Measurements from ENCODE around the gene USF1.
"Not testable (repeated sequence)": the region's sequence is repeated elsewhere in the genome, so short reads cannot be mapped to it uniquely, and the experiment has no call there.

USF1 gene

GRCh38 chr1:161019111-161019660 lies 26.6 kb downstream of the USF1 start:
- DNase-seq (ENCODE audit: low spot score), result not testable (repeated sequence)

DNA sequence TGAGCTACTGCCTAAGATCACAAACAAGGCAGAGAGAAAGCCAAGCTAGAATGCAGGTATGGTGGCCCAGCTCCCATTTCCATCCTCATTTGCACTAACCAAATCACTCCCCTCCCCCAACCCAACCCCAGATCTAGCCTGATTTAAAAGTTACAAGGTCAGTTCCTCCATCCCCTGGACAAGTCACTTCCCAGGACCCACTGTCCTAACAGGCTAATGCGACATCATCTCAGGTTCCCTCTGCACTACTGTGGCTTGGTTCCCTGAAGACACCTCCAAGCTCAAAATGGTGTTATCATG lies 27.2 kb downstream of the USF1 start:
- DNase-seq (ENCODE audit: low spot score), result no peak

DNA sequence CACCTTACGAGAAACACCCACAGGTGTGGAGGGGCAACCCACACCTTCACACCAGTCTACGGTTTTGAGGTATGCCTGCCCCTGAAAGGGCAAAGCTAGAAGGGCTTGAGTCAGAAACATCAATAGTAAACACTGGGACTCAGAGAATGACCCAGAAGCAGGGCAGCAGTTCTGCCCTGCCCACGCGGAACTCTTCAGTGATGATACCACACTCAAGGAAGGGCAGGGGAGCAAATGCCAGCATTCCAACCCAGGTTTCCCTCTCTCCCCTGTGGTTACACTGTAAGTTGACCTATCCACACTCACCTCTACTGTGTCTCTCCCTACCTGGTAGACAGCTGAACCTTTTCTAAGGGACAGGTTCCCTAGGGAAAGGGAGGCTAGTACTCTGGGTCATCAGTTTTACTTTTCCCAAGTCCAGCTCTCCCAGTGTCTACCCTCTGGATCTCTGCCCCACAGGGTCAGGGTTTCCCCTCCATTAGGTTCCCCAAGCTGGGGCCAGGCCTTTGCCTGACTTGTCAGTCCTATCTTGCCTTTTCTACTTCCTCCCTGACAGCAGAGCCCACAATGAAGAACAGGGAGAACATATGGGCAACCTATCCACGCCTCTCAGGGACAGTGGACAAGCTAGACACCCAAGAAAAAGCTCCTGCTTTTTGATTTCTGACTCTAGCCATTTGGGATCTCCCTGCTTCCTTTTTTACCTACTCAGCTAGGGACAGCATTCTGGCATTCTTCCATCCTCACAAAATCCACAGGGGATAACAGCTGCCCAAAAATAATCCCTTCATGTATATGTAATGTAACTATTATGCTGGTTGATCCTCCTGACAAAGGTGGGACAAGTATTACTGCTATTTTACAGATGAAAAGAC lies 27.8 kb downstream of the USF1 start:
- DNase-seq (ENCODE audit: low spot score), result no peak

DNA sequence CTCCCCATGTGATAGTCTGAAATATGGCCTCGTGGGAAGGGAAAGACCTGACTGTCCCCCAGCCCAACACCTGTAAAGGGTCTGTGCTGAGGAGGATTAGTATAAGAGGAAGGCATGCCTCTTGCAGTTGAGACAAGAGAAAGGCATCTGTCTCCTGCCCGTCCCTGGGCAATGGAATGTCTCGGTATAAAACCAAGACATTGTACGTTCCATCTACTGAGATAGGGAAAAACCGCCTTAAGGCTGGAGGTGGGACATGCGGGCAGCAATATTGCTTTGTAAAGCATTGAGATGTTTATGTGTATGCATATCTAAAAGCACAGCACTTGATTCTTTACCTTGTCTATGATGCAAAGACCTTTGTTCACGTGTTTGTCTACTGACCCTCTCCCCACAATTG lies 28.6 kb downstream of the USF1 start:
- DNase-seq (ENCODE audit: low spot score), result not testable (repeated sequence)

GRCh38 chr1:161016683-161017082 lies 29.1 kb downstream of the USF1 start:
- not testable (repeated sequence) for DNase-seq (ENCODE audit: low spot score)

DNA sequence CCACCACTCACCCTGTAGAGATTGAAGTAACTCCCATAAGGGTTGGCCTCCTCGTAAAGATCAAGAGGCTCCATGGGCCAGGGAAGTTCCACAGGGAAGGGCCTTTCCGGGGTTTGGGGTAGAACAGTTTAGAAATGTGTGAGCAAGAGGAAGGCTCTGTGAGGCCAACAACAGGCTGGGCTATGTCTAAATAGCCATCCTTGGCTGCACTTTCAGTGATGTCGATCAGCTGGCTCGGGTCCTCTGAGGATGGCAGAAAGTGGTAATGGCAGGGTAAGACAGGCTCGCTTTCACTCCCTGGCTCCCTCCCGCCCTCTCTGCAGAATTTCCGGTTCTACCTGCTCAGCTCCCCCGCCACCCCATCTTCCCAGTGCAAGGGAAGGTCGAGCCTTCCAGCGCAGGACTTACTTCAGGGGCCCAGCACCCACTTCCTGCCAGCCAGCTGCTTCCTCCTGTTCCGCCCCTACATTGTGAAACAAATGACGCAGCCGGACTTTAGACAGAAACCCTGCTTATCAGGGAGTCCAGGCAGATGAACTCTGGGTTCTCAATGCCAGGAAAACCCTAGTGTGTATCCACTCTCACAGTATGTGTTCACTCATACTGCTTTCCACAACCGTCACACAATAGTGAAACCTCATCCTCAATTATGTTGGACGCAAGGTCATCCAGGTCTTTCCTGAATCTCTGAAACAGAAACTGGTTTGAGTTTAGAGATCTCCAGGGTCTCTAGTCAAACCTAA lies 32.1 kb downstream of the USF1 start:
- peak; percentile 97 for DNase-seq (ENCODE audit: low spot score)

DNA sequence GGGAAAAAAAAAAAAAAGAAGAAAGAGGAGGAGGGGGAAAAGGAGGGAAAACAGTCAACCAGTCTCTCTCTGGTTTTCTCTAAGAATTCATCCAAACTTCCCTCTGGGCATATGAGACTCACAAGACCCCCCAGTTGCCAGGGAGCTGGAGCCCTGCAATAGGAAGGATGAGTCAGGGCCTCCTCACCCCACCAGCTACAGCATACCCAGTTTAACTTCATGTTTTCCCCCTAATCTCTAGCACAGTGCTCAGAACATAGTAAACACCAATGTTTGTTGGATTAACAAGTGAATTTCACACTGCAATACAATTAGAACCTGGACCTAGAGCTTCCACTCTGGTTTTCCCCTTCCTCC lies 32.7 kb downstream of the USF1 start:
- DNase-seq (ENCODE audit: low spot score), result peak; percentile 63

GRCh38 chr1:161012420-161012819 lies 33.4 kb downstream of the USF1 start:
- DNase-seq (ENCODE audit: low spot score), result no peak

GRCh38 chr1:161009602-161010211 lies 36.1 kb downstream of the USF1 start:
- no peak for DNase-seq (ENCODE audit: low spot score)

- no peak for DNase-seq (ENCODE audit: low spot score)
Observed at GRCh38 chr1:161008869-161009510, 36.8 kb downstream of the USF1 start.

GRCh38 chr1:161007369-161007768 lies 38.4 kb downstream of the USF1 start:
- DNase-seq (ENCODE audit: low spot score), result no peak

GRCh38 chr1:161006563-161006962 lies 39.2 kb downstream of the USF1 start:
- DNase-seq (ENCODE audit: low spot score), result no peak

- no peak for DNase-seq (ENCODE audit: low spot score)
Observed at GRCh38 chr1:161001525-161001924, 44.3 kb downstream of the USF1 start.

GRCh38 chr1:161000736-161001480 lies 44.9 kb downstream of the USF1 start:
- no peak for DNase-seq (ENCODE audit: low spot score)

DNA sequence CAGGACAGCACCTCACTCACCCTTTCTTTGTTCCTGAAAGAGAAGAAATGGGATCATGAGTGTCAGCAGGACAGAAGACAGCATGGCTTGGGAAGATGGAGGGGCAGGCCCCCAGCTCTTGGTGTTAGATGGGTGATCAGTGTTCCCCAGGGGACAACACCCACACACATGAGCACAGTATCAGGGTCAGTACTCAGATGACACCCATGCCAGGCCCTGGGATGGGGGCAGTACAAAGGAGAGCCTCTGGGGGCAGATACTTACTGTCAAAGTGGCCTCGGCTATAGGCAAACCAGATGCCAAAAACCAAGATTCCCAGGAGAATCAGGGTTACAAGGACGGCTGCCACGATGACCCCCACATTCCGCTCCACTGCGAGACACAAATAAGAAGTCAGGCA lies 46.4 kb downstream of the USF1 start:
- DNase-seq (ENCODE audit: low spot score), result no peak

GRCh38 chr1:160997323-160998038 lies 48.3 kb downstream of the USF1 start:
- DNase-seq (ENCODE audit: low spot score), result peak; percentile 60

DNA sequence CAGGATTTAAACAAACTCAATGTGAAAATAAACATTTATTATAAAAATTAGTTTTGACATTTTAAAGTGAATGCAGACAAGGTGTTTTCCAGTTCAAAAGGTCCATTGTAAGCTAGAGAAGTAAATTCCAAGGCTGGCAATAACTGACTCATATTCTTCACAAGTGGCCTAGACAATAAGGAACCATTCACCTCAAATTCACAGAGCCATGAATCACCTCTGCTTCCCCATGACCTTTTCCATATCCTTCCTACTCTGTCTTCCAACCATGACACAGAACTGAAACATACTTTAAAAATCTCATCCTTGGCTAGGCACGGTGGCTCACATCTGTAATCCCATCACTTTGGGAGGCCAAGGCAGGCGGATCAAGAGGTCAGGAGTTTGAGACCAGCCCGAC lies 49.6 kb downstream of the USF1 start:
- peak; percentile 99 for DNase-seq (ENCODE audit: low spot score)

DNA sequence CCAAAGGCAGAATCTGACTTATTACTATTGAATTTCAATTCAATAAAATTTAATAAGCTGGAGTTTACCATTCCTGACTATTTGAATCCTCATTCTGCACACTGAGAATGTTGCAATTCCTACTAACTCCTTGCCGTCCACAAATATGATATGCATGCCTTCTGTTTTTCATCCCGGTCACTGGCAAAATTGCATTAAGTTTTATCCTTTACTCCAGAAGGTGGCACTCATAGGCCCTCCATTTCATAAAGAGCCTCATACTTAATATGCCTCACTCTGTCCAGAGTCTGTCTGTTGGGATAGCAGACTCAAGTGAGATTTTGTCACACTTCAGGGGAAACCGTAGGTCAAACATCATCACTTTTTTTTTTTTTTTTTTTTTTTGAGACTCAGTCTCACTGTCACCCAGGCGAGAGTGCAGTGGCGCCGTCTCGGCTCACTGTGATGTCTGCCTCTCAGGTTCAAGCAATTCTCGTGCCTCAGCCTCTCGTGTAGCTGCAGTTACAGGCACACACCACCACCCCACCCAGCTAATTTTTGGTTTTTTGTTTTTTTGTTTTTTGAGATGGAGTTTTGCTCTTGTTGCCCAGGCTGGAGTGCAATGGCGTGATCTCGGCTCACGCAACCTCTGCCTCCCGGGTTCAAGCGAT lies 52.1 kb downstream of the USF1 start:
- peak; percentile 56 for DNase-seq (ENCODE audit: low spot score)

GRCh38 chr1:160992036-160992435 lies 53.7 kb downstream of the USF1 start:
- DNase-seq (ENCODE audit: low spot score), result not testable (repeated sequence)
